Muscle of back (tissue), 11 donors: ENCODE results near the gene IGFBP4. TPM values are rescaled to one million over a fixed set of nuclear protein-coding genes. Genes with fewer than 3 reads are reported as not detected.

Experiments used
- DNase-seq, 3 donors: peaks; one replicate each; pipeline versions ENCODE4 v3.0.0 to v3.0.0-alpha.2; 2013
- polyA plus RNA-seq, 10 donors: library from polyadenylated mRNA; unstranded; fragments of 120-200 nt; gene quantifications; one replicate each; pipeline ENCODE4 v1.2.1, GENCODE V29; 2013; ENCODE audit not compliant: insufficient read length in 10 of 10

The IGFBP4 gene
- polyA plus RNA-seq, 10 donors: 191 to 347 (median 255) TPM

DNA sequence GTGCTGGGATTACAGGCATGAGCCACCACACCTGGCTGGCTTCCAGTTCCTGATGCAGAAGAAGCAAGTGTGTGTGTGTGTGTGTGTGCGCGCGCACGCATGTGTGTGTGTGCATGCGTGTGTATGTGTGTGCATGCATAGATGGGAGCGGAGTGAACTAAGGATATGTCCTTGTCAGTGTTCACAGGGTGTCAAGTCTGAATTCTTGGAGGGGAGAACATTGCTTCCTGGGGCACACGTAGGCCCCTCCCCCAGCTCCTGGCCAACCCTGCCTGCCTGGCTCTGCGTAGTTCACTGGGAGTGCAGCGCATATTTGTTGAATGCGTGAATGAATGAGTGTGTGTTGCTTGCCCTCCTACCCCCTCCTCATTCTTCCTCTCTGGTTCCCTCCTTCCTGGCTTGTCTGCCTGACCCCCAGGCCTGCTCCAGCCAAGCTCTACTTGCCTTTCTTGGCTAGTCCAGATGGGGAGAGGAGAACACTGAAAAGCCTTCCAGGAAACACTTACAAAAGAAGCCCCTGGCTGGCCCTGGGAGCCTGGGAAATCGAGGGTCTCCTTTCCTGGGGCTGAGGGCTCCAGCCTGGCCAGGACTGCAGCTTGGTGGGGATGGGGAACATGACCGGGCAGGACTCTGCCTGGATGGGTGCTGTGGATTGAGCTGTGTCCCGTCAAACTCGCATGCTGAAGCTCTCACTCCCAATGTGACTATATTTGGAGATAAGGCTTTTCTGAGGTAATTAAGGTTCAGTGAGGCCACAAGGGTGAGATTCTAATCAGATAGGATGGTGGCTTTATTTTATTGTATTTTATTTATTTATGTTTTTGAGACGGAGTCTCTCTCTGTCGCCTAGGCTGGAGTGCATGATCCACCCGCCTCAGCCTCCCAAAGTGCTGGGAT, 27.9 kb downstream of the IGFBP4 start:
- peak in 1 of 3 donors; percentile 76 for DNase-seq

DNA sequence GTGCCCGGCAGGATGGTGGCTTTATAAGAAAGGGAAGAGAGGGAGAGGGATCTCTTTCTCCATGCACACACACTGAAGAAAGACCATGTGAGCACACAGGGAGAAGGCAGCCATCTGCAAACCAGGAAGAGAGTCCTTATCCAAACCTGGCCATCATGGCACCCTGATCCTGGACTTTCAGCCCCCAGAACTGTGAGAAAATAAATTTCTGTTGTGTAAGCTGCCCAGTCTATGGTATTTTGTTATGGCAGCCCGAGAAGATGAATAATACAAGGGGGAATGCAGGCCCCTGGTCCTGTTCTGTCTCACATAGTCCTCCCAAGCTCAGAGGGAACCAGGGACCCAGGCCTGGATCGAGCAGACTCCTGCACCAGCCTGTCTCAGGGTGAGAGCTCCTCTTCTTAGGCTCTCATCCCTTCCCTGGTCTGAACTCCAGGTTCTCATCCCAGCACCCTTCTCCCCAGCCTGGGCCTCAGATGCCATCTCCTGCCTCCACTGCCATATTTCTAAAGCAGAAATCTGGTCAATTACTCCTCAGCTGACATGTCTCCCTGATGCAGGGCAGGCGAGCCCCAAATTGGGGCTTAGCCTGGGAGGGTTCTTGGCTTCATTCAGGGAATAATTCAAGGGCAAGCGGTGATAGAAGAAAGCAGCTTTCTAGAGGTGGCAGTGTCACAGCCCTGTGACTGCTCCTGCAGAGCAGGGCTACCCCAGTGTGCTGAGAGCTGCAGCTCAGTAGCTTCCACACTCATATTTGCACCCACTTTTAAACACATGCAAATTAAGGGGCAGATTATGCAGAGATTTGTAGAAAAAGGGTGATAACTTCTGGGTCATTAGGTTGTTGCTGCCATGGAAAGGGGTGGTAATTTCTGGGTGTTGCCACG, 28.8 kb downstream of the IGFBP4 start:
- DNase-seq: no peak

DNA sequence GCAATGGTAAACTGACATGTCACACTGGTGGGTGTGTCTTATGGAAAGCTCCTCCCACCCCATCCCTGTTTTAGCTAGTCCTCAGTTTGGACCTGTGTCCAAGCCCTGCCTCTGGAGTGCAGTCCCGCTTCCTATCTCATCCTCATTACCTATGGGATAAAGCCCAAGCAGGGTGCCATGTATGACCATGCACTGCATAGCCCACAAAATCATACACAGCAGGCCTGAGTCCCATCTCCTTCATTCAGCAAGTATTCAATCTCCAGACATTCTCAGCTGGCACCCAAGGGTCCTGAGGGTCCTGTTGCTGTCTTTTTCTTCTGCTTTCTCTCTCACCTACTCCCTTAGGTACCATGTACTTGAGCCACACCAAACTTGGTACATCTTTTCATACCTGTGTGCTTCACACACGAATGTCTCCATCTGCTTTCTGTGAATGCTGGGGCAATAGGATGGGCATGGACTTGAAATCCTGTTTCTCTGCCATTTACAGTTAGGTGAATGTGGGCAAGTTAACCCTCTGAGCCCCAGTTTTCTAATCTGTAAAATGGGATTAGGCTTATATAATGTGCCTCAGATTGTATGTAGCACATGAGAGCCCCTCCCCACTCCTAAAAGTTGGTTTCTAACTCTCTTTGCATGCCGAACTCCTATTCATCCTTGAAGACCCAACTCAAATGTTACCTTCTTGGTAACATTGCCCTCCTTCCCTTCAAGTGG, 29.6 kb downstream of the IGFBP4 start:
- no peak for DNase-seq

DNA sequence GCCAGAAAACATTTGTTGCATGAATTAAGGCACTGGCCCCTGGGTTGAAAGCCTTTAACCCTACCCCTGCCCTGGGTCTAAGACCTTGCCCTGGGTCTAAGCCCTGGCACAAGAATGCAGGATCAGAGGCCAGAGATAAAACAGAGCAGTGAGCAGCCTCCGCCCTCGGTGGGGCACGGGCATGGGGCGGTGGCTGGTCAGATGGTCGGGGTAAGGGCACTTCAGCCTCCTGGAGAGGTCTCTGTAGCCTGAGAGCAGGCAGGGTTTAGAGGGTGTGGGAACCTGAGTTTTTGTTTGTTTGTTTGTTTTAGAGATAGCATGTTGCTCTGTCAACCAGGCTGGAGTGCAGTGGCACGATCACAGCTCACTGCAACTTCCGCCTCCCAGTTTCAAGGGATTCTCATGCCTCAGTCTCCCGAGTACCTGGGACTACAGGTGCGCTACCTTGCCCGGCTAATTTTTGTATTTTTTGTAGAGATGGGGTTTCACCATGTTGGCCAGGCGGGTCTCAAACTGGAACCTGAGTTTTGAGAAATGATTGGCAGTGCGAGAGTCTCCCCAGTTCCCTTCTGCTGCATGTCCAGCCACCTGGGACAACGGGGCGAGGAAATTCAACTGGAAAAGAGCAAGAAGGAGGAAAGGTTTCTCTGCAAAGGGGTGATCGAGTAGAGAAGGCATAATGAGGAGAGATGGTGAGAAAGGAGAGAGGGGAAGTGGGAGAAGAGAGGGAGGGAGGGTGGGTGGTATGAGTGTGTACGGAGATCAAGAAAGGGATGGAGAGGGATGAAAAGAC, 30.5 kb downstream of the IGFBP4 start:
- no peak for DNase-seq

DNA sequence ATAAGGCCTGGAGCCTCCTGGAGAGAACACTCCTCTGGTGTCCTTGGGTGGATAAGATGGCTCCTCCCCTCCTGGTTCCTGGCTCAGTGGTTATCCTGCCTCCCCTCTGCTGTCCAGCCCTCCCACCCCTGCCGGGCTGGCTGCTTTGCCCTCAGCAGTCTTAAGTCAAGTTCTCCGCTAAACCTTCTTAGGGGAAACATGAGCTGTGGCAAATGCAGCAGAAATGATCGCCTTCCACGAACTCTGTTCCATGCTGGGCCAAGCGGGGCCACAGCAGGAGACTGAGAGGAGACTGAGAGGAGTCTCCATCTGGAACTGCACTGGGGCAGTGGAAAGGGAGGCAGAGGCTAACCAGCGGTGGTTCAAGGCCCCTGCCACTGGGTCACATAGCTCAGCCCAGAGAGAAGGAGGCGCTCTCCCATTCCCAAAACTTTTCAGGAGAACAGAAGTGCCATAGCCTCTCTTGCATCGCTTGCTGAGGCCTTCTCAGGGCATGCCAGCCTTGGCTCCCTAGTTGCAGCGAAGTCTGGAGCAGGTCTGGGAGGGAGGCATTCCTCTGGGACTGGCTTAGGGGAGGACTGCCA, 31.3 kb downstream of the IGFBP4 start:
- no peak for DNase-seq

DNA sequence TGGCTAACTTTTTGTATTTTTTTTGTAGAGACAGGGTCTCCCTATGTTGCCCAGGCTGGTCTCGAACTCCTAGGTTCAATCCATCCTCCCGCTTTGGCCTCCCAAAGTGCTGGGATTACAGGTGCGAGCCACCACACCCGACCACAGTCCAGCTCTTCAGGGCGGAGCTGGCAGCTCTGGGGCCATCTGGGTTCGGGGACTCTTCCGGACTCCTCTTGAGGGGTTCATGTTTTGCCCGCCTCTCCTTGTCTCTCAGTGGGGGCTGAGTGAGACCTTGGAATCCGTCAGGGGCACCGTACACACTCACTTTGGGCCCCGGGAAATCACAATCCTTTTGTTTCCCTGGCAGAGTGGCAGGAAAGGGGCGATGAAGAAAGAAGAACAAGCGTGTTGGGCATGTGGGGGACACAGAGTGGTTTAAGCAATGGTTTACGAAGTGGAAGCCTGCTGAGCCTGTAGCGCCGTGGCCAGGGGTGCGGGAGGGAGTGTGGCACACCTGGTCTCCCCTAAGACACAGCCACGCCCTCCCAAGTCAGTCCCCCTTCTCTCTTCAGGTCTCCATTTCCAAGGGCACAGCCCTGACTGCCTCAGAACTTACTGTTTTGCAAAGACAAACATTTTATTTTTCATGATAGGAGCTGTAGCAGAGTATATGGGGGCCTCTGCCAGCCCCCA, 32.1 kb downstream of the IGFBP4 start:
- DNase-seq: no peak

DNA sequence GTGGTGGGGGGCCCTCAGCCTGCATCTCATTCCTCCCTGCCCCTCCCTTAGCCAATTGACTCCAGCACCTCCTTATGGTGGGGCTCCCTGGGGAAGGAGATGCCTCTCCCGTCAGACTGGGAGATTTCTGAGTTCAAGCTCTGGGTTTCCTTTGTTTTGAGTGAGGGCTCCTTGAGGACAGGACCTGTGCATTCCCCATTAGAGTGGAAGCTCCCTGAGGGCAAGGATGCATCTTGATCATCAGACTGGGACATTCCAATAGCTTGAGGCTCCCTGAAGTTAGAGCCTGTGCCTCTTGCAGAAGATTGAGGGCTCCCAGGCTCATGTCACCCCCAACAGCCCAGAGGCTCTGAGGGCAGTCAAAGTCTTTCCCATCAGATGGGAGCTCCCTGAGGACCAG, 34.5 kb downstream of the IGFBP4 start:
- no peak for DNase-seq

DNA sequence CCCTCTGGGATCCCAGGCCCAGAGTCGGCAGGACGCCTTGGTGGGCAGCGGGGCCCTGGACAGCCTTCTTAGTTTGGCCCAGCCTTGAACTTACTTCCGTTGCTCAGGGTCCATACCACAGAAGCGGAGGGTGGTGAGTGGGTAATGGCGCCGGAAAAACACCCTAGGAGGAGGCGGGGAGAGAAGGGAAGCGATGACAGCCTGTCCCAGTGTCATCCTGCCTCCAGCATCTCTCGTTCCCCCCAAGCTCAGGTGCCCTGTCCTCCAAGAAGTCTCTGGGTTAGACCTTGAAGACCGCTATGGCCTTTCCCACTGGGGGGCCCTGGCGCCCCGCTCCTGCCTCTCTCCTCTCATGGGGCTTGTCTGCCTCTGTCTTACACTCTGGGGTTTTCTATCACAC, 35.2 kb downstream of the IGFBP4 start:
- no peak for DNase-seq

DNA sequence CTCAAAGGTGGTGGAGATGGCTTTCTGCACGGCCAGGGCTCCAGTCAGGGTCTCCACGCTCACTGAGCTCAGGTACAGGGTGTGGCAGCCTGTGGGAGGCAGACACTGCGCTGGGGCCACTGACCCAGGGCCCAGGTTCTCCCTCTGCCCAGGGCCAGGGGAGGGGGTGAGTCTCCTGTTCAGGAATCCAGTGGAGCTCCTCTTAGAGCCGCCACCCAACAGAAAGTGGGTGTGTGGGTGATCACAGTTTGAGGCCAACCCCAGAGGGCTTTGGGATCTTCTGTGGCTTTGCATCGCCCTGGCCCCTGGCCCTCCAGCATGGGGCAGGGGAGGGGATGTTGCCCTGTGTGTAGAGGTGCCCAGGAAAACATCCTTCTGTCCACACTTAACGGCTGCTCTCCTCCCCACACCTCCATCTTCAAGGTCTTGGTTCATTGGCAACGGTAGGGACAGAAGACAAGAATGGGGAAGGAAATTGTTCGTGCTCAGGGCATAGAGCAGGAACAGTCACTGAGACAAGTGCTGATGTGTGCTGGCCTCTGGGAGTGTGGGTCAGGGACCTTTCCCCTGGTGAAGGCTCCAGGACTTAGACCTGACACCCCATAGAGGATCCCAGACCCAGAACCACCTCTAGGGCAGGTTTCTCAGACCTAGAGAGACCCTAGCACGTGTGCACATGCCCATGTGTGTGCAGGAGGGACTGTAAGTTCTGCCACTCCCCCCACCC, 36.7 kb downstream of the IGFBP4 start:
- no peak for DNase-seq

DNA sequence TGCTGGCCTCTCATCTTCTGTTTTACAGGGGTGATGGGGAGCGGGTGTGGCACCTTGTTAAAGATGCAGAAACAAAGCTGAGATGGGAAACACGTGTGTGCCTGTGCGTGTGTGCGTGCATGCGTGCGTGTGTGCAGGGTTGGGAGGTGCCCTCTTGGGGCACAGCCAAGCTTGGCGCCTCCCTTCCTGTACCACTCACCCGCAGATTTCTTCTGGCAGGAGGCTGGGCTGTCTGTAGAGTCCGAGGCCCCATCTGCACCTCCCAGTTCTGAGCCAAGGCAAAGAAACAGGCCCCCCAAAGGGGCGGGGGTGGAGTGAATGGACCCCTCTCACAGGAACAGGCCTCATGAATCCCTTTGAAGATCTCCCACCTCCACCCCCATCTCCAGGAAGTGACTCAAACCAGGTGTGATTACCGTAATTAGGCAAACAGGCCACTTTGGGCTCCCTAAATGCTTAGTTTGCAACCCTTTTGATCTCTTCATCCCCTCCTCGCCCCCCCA, 37.3 kb downstream of the IGFBP4 start:
- DNase-seq: no peak

DNA sequence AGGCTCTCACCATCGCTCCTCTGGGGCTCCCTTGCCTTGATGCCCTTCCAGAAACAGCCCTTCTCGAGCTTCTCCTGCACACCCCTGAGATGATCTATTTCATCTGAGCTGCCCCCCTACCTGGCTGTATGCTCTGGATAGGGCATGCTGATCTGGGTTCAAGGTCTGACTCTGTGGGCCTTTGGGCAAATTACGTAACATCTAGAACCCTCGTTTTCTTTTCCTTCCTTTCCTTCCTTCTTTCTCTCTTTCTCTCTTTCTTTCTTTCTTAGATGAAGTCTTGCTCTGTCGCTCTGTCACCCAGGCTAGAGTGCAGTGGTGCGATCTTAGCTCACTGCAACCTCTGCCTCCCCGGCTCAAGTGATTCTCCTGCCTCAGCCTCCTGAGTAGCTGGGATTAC, 37.9 kb downstream of the IGFBP4 start:
- DNase-seq: no peak

DNA sequence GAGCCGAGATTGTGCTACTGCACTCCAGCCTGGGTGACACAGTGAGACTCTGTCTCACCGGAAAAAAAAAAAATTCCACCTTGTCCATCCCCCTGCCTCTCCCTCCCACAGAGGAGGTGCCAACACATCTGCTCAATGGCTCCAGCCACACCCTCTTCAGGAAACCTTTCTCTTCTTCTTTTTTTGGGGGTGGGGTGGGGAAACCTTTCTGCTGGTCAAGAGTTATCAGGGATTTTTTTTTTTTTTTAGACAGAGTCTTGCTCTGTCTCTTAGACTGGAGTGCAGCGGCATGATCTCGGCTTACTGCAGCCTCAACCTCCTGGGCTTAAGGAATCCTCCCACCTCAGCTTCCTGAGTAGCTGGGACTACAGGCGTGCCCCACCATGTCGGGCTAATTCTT, 39.5 kb downstream of the IGFBP4 start:
- no peak for DNase-seq

DNA sequence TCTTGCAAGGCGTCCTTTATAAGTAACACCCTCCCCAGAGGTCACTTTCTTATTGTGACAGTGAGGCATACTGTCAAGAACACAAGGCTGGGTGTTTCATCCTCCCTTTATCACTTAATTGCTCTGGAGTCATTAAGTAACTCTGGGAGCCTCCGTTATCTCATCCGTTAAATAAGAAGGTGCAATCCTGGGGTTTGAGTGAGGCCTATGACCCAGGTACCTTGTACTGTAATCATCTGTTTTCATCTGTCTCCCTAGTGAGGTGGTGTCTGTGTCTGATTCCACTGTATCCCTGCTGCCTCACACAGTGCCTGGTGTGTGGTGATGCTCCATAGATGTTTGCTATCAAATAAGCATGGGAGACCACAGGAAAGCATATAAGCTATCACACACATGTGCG, 40.4 kb downstream of the IGFBP4 start:
- DNase-seq: no peak

DNA sequence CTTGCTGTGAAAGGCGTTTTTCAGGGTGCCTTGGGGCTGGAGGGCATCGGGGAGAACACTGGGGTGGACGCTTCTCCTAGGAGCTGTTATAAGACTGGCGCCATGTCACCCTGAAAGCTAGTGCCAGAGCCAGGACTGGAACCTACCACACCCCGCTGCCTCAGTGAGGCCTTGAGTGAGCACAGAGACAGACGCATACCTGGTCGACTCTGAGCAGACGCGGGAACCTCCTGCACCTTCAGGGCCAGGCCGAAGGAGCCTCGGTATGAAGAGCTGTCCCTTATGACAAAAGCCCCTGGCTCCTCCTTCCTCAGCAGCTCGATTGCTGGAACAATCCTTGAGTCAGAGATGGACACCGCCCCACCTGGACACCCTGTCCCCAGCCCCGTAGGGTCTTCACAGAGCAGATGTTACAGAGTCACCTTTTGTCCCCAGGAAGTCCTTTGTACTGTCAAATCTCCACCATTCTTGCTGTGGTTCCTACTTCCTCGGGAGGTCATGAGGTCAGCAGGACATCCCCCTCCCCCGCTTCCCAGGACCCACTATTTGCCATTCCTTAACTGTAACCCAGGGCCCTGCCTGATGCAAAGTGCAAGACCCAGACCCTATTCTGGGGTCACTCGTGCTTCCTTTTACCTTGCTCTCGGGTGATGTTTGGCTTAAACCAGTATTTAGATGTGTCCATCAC, 41.2 kb downstream of the IGFBP4 start:
- no peak for DNase-seq

DNA sequence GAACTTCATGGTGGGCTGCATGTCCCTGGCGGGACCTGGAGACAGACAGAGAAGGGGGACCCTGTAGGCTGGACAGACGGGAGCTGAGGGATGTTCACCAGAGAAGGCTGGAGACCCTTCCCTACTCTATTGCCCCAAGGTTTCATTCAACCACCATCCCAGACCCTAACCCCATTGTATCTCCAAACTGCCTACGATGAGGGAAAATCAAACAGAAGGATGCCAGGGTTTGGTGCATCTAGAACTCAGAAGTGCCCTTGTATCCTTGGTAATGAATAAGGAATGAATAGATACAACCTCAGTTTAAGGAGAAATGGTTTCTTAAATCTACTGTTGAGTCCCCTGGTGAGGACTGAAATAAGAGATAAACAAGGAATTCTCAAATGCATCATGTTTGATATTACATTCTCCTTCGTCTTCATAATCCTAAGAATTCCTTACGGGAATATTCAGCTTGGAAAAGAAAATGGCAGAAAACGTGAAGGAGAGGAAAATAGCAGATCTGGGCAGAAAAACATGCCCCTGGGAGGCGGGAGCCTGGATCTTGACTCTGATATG, 41.8 kb downstream of the IGFBP4 start:
- DNase-seq: no peak

DNA sequence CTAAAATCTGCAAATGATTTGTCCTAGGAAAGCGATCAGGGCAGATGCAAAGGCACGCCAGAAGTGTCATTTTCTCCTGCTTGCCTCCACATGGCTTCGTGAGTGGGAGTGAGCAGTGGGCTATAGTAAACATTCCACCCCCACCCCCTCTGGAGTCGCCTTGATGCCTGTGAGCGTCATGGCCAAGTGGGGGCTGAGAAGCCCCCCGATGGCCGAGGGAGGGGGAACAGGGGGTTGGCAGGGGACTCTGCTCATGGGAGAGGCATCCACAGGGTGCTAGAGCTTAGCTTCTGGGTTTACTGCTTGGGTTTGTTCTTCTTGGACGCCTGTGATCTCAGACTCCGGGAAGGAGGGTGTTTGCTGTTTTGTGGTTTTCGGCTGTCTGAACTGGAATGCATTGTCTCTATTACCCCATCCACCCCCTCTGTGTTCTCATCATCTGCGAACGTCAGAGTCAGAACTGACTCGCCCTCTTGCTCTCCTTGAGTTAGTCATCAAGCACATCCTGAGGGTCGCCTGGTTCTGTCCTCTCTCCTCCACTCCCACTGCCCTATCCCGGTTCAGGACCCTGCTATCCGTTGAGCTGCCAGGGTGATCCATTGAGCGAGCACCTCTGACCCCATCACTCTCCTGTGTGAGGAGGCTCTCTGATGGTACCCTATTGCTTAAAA, 42.7 kb downstream of the IGFBP4 start:
- peak in 2 of 3 donors; percentile 49 to 96 for DNase-seq

DNA sequence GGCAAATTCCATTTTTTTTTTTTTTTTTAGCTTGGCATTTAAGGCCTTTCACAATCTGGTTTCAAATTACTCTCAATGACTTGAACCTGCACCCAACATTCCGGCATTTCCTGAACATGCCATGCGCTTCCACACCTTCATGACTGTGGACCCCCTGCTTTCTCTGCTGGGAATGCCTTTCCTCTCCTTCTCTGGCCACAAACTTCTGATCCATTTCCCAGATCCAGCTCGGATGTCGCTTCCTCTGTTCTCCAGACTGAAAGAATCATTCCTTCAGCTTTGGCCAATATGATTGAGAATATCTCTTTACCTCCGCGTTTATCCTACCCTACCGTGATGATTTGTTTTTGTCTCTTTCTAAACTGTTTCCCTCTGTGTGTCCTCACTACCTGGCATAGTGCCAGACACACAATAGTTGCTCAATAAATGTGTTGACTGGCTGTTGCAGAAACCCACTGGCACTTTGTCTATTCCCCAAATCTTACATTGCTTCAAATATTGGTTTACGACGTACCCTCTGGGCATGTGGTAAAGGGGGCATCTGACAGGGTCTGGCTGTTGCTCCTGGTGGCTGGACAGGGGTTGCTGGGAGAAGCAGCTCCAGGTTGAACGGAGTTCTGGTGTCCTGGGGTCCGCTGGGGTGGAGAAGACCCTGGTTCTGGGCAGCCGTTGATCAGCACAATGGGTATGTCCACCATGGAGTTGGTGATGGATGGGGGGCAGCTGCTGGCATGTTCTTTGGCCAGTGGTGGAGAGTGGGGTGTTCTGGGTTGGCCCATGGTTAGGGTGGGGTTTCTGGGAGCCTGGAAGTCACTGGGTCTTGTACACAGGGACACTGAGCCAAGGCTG, 43.5 kb downstream of the IGFBP4 start:
- peak in 1 of 3 donors; percentile 78 for DNase-seq
